PC-9 (cell line): ENCODE data around the gene AUTS2.

Experiments
- EZH2 ChIP-seq: fragments of 200-600 bp; sonication (generic); IDR thresholded peaks from 2 replicates; pipeline ENCODE4 v1.8.0; 2017; ENCODE audit warnings: antibody characterized with exemption, low read depth
- TF ChIP-seq, protein P1 (sequence below): fragments of 200-600 bp; sonication (generic); conservative IDR thresholded peaks from 2 replicates; pipeline ENCODE4 v1.6.1; 2017; ENCODE audit warnings: mixed run types, antibody characterized with exemption, mild to moderate bottlenecking, moderate library complexity

DNA sequence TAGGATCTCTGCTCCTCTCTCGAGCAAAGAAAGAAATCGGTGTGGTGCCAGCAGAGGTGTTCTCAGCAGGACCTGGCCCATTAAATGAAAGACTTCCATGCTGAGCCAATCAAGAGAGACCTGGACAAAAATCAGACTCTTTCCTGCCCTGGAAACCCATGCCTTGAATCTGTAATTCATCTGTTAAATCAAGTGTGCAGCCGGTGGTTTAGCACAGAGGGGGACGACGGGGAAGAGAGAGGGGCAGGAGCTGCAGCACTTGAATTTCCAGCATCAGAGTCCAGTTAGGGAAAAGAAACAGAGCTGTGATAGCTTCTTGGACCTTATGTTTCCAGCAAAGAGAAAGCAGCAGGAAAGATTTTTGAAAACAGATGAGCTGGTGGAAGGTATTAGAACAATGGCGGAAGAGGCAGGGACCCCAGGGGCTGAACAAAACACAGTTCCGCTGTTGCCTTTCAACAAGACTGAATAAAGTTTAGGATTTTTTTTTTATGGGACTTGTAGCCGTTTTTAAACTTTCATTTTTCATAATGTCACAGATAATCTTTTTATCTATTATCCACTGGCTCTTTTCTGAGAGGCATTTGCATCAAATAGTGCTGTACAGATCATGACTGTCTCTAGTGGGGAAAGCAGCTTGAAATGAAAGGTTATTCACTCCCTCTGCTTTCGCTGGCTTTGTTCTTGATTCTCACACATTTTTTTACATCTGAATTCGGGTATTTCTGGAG, 990.1 kb downstream of the AUTS2 start:
- TF ChIP-seq, protein P1, sequence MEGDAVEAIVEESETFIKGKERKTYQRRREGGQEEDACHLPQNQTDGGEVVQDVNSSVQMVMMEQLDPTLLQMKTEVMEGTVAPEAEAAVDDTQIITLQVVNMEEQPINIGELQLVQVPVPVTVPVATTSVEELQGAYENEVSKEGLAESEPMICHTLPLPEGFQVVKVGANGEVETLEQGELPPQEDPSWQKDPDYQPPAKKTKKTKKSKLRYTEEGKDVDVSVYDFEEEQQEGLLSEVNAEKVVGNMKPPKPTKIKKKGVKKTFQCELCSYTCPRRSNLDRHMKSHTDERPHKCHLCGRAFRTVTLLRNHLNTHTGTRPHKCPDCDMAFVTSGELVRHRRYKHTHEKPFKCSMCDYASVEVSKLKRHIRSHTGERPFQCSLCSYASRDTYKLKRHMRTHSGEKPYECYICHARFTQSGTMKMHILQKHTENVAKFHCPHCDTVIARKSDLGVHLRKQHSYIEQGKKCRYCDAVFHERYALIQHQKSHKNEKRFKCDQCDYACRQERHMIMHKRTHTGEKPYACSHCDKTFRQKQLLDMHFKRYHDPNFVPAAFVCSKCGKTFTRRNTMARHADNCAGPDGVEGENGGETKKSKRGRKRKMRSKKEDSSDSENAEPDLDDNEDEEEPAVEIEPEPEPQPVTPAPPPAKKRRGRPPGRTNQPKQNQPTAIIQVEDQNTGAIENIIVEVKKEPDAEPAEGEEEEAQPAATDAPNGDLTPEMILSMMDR, result no peak
- no peak for TF ChIP-seq EZH2
